Activated CD8-positive, alpha-beta memory T cell treated with anti-CD3 and anti-CD28 coated beads, Interleukin-2, amount 50 U/mL, for 4 hours (primary cell): ENCODE measurements around the gene PYY.
A peak's percentile ranks its signal among the peaks of the same experiment; 100 is the strongest.
"Not testable (repeated sequence)": the region's sequence is repeated elsewhere in the genome, so short reads cannot be mapped to it uniquely, and the experiment has no call there.

Experiments used
- DNase-seq: peaks from one replicate; pipeline ENCODE4 v3.0.0-alpha.2; 2020

The PYY gene

DNA sequence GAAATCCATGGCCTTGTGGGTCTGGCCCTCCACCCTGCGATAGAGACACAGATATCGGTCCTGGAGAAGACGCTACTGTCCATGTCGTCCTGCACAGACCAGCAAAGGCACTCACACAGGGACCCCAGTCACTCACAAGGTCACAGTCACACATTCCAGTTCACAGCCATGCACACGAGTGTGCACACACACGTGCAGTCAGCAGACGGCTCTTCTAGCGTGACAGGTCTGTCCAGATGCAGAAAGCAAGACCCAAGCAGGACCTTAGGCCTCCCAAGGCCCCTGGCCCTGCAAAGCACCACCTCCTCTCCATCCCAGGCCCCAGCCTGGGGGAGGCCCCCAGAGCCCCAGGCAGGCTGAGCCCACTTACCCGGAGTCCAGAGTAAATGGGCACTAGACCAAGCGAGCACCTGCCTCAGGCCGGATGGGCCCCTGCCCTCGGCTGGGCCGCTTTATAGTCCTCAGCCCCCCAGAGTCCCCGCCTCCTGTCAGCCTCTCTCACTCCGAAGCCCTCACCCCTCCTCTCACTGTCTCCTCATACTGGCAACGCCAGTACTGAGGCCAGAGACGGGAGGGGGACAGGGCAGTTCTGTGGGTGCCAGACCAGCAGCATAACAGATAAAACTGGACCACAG is 11.6 kb downstream of the PYY start, which contains the start of gene PPY:
PPY (minus strand) TSS at position 426 of the 635 bp plus-strand sequence. CDS start 822 bp downstream, outside the sequence.
- no peak for DNase-seq

DNA sequence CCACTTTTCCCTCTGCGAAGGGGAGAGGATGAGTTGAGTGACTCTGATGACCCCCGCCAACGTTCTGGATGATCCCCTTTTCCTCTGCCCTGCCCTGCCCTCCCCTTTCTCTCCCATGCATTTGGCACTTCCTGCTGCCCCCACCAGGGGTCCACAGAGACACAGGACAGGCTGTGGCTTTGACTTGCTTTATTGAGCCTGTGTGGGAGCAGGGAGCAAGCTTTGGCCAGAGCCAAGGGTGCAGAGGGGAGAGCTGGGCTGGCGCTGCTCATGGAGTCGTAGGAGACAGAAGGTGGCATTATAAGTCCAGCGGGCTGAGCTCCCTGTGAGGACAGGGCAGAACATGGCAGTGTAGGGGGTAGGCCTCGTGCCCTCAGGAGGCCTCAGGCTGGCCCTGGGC is 13.1 kb downstream of the PYY start:
- no peak for DNase-seq

DNA sequence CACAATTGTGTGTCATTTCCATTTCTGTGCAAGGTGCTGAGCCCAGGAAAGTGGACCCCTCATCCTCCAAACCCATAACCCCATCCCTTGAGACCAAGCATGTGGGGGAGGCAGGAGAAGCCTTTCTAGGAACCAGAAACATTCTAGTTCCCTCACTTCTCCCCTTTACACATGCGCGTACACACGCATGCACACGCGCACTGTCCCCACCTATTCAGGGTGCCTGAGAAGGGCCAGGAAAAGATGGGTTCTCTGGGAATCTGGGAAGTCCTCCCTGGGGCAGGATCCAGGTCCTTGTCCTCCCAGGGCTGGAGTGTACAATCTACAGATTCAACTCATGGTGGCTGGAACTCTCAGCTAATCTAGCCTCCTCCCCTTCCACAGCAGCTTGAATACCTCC is 13.9 kb downstream of the PYY start:
- no peak for DNase-seq

DNA sequence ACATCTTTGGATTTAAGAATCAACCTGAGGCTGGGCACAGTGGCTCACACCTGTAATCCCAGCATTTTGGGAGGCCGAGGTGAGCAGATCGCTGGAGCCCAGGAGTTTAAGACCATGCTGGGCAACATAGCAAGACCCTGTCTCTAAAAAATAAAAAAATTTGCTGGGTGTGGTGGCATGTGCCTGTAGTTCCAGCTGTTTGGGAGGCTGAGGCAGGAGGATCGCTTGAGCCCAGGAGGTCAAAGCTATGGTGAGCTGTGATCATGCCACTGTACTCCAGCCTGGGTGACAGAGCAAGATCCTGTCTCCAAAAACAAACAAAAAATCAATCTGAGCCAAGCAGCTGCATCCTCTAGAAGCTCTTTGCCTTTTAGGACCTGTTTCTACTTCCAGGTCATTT is 14.3 kb downstream of the PYY start:
- not testable (repeated sequence) for DNase-seq

DNA sequence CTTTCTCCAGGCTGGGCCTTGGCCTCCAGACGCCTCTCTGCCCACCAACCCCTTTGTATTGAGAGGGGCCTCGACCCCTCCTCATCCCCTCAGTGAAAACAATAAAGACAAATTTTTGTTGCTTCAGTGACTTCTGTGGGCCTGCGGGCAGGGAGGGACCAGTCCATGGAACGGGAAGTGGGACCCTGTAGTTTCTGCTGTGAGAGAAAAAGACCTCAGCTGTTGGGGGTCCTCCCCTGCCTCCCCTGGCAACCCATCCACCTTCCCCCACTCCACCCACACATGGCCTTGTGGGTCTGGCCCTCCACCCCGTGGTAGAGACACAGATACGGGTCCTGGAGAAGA is 14.9 kb downstream of the PYY start:
- DNase-seq: no peak

DNA sequence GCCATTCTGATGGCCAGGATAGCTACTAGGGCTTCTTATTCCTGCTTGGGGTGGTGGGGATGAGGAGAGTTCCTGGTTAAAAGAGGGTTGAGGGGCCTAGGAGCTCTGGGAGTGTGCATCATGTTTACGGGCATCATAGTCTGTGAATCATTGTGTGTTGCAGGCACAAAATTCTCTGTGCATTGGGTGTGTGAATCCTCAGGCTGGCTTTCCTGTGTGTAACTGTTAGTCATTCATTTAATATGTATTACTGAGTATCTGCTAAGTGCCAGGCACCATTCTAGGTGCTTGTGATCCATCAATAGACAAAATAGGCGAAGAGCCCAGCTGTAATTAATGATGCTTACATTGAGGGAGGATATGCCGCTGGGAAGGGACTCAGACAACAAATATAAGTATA is 17.3 kb downstream of the PYY start:
- no peak for DNase-seq

DNA sequence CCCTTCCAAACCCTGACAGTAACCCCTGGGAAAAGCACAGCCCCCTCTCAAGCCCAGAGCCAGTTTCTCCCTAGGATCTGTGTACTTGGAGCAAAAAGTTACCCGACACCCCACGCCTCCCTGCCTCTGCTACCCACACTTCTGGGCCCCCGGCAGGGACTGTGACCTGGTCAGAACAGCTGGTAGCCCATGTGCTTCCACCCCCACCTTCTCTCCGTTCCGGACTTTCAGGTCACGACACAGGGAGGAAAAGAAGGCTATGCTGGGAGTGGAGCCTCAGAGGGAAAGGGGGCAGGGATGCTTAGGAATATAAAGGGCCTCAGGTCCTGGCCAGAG is 17.8 kb downstream of the PYY start:
- DNase-seq: no peak

DNA sequence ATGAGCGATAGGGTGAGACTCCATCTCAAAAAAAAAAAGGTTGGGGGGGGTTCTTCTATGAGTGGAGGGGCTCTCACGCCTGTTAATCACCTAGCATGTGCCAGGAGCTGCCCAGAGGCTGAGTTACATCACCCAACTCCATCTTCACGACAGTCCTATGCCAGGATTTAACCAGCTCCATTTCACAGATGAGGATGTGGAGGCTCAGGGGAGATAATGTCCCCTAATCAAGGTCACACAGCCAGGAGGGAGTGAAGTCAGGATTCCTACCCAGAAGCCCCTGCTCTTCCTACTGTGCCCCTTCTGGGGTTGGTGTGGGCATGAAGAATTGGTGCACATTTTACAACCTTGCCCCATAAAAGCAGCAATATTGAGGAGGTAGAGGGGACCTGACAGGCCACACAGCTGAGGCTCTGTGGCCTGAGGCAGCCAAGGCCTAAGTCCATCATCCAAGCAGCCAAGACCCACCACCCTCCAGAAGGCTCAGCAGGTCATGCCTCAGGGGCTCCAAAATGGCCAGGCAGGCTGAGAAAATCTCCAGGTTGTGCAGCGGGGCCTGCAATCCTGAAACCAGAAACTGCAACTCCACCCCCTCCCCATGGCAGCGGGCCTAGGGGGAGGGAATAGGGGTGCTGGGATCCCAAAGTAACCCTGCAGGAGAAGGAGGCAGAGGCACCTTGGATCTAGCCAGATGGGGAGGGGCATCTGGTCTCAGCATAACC is 18.4 kb downstream of the PYY start:
- no peak for DNase-seq

DNA sequence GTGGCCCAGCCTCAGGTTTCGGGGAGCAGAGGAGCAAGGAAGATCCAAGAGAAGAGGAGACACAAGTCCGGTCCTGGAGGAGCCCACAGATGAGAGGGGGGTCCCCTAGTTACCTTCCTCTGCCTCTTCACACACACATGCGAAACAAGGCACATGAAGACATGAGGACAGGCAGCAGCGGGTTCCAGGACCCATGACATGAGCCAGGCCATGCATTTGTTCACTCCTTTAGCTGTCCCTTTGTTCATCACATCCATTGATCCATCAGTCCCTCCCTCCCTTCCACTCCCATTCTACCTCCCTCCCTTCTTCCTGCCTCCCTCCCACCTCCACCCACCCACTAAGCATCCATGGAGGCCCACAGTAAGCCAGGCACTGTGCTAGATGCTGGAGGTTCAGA is 20.8 kb downstream of the PYY start:
- DNase-seq: no peak

DNA sequence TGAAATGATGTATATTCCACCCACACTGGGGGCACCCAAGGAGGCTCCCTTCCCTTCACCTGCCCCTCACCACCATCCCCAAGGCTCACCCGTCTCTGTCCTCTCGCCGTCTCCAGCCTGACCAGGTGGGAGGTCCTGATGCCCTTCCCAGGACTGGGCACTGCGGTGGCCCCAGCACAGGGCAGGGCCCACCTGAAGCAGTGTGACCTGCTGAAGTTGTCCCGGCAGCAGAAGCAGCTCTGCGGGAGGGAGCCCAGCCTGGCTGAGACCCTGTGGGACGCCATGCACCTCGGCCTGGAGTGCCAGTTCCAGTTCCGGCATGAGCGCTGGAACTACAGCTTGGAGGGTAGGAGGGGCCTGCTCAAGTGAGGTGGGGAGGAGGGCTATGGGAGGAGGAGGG is 21.4 kb downstream of the PYY start:
- no peak for DNase-seq

DNA sequence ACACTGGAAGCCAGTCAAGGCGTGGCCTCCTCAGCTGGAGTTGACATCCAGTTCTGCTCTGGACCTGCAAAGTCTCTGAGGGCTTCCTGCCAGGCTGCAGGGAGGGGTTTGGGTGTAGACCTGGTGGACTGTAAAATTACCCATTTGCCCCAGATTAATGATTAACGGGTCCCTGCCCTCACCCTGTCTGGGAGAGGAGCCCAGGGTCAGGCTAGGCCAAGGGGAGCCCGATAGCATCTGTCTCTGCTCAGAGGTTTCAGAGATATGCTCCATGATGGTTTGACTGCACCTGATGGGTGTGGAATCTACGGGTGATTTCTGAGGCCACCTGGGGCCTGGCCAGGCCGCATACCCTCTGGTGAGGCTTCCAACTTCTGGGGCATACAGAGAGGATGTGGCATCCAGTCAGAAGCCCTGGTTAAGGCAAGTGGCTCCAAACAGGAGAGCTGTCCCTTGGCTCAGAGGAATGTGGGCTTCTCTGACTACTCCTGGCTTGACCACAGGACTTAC is 22.6 kb downstream of the PYY start:
- DNase-seq: no peak

DNA sequence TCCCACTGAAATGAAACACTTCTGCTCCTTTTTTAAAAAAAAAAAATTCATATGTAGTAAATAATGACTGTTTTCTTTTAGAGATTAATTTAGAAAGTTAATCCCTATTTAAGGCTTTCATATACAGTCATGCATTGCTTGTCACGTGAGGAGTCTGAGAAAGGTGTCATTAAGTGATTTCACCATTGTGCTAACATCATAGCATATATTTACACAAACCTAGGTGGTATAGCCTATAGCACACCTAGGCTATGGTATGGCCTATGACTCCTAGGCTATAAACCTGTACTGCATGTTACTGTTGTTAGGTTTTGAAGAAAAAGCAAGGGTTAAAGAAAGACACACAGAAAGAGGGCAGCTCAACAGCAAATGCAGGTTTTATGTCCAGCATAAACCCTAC is 25.1 kb downstream of the PYY start:
- no peak for DNase-seq

DNA sequence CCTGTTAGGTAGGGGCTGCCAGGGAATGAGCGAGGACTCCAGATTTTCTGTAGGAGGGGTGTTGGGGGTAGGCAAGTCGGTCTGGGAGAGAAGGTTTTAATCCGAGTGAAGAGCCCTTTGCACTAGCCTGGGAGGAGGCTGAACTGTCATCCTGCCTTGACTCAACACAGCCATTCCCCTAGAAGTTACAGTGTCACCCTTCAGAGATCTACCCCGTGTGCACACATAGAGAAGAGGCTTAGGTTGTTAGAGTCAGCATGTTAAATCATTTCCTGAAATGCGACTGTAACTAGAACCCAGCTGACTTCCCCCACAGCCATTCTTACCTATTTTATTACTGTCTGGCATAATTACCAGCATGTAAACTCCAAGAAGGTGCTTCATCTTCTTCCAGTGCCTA is 25.8 kb downstream of the PYY start:
- not testable (repeated sequence) for DNase-seq

DNA sequence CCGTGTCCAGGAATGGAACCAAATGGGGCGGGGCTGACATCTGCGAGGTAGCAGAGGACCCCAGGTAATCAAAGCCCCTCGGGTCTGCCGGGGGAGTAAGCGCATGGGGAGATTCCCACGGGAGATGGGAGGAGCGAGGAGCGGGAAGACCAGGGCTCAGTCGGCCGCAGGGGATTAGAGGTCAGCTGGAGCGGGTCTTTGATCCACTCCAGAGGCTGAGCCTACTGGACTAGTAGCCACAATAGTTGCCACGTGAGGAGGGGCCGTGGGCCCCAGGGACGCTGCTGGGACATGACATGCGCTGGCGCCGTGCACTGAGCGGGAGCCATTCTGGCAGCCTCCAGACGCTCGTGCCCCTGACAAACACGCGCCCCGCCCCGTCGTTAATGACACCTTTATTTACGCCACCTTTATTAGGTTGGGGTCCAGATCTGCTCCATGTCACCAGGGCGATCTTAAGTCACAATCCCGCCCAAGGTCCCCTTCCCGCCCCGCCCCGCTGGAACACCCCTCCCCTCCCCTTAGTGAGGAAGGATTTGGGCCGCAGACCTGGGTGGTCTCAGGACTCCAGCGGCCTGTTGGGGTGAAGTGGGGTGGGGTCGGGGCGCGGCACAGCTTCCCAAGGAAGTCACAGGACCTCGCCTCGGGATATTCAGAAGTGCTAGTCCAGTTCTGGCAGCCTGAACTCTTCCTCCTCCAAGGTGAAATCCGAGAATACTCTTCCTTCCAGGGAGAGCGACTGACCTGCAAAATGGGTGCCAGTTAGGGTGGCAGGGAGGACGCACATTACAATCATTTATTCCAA is 26.5 kb downstream of the PYY start:
- no peak for DNase-seq

DNA sequence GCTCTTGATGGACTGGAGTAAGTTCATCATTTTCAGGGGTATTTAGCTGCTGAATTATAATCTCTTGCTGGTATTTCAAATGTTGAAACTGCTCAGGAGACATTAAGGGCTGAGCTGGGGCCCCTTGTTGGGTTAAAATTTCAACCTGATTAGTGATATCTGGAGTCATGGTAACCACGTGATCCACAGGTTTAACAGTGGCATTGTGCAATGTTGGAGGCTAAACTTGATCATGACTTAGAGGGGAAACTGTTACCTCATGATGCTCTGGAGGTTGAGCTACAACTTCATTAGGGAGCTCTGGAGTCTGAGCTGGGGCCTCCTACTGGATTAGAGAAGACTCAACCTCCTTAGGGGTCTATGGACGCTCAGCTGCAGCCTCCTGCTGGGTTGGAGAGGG is 29.2 kb downstream of the PYY start:
- DNase-seq: no peak

DNA sequence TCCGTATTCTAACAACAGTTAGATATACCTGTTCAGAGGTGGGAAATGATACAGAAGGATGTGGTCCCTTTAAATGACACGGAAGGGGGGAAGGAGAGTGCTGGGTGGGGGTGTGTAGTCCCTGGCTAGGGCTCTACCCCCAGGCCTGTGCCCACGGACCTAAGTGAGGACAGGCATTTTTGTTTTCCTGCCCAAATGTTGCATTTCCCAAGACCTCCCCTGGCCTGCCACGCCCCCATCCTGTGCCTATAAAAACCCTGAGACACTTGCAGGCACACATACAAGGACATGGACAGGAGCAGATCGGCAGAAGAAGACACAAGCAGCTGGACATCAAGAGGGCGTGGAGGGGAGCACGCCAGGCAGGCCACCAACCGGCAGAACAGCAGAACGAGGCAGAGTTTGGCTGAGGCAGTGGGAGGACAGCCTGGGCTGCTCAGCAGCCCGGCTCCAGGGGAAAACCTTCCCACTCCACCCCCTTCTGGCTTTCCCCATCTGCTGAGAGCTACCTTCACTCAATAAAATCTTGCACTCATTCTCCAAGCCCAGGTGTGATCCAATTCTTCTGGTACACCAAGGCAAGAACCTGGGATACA is 33.1 kb downstream of the PYY start:
- DNase-seq: no peak

DNA sequence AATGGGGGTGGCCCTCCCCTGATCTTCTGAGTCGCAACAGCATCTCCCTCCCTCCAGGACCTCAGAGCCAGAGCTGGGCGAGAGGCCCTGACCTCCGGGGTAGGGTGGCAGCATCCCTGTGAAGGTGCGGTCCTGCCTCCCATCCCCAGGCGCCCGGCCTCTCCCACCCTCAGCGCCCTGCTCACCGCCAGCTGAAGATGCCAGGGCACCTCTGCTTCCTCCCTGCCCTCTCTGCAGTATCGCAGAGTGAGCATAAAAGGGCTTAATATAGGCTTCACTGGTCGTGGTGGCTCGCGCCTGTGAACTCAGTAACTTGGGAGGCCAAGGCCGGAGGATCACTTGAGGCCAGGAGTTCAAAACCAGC is 35.7 kb downstream of the PYY start:
- no peak for DNase-seq

DNA sequence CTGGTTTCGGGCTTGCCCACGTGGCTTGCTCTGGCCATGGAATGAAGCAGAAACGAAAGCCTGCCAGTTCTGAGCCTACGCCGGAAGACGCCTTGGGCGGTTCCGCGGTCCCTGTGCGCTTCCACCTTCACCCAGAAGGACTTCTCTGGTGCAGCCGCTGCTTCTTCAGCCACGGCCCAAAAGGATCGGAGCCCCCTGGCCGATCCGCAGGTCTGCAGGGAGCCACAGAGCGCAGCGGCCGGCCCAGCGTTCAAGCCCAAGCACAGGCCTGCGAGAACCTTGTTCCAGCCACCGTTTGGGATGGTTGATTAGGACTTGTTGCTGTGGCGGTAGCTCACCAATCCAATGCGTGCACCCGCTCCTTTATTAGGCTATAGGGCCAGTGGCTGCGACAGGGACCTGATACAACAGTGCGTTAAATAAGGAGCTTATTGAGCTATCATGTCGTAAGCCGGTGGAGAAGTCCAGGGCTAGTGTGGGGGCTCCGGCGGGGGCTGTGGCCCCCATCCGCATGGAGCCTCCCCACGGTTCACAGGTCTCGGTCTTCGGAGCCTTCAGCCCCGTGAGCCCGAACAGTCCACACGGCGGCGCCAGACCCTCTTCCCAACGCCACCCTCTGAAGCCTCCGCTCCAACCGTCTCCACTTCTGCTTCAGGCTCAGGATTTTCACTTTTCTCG is 36.3 kb downstream of the PYY start:
- DNase-seq: peak; percentile 52

DNA sequence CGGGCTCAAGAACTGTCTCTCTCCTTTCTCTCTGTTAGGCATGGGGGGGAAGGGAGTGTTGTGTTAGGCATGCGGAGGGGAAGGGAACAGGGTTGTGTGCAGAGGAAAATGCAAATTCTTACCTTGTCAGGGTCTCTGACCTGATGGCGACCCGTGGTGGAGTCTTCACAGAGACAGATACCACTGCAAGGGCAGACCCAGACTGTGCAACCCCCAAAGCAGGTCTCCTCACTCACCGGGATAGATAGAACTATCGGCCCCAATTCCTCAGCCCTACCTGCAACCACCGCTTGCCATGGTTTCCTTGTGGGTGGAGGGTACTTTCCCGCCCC is 36.8 kb downstream of the PYY start:
- no peak for DNase-seq

DNA sequence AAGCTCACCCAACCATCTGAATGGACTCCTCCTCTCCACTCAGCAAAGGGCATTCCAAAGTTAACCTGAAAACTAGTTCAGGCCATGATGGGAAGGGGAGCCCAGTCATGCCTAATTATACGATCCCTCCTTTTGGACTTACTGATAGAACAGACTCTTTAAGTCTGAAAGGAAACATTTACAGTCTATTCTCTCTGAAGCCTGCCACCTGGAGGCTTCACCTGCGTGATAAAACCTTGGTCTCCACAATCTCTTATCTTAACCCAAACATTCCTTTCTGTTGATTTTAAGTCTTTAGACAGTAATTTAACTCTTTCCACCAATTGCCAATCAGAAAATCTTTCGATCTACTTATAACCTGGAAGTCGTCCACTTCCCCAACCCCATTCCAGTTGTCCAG is 37.4 kb downstream of the PYY start:
- DNase-seq: no peak

DNA sequence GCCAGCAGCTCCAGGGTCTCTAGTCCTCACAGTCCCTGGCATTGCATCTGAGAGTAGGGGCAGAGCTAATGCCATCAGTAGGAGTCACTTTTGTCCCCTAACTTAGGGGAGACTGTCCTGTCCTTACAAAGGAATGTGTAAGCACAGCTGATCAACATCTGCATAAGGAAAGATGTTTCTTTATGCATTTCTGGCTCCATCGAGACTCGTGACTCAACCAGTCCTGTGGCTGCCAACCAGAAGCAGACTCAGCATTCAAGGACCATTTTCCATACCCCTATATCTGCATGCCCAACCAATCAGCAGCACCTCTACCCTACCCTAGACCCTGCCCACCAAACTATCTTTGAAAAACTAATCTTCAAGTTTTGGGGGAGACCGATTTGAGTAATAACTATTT is 38.2 kb downstream of the PYY start:
- no peak for DNase-seq

DNA sequence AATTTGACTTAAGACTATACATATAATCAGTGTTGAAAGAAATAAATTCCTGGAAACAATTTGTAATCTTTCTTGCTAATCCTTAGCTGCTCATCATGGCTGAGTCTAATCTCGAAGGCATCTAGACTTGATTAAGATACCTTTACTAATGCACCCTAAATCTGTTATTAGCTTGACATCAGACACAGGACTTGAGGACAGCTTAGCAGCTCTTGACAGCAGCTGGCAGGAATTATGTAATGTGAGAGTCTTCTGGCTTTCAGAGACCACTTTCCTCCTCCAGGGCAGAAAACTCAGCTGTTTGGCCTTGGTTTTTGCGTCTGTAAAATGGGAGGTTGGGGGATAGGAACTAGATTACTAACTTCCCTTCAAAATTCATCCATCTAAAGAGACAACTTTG is 39.3 kb downstream of the PYY start:
- DNase-seq: no peak

DNA sequence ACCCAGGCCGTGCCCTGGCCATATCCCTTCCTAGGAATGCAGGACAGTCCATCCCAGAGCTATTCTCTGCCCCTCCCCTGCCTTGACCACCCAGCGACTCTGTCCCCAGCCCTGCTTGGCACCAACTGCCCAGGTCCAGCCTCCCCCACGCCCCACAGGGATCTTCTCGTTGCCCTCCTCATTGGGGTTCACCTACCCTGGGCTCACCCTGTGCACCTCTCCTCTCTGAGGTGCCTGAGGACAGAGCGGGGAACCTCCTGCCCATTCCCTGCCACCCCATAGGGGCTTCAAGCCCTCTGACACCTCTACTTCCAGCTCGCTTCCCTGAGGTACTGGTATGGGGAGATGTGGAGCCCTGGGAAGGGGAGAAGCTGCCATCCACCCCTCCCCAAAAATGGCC is 40.2 kb downstream of the PYY start:
- DNase-seq: no peak
